Inflammatory macrophage (primary cell): ENCODE results near the gene KLHDC1.

ENCODE experiments used
- DNase-seq, 2 donors: peaks; one replicate each; pipeline ENCODE4 v3.0.0-alpha.2; 2020 to 2022

KLHDC1 gene

GRCh38 chr14:49792618-49793017, 99.7 kb downstream of the KLHDC1 start:
- no peak for DNase-seq

- DNase-seq, result no peak
These were observed 103.1 kb downstream of the KLHDC1 start for GRCh38 chr14:49796025-49796424.
